Measurements from ENCODE around the gene CPEB2.

DNA sequence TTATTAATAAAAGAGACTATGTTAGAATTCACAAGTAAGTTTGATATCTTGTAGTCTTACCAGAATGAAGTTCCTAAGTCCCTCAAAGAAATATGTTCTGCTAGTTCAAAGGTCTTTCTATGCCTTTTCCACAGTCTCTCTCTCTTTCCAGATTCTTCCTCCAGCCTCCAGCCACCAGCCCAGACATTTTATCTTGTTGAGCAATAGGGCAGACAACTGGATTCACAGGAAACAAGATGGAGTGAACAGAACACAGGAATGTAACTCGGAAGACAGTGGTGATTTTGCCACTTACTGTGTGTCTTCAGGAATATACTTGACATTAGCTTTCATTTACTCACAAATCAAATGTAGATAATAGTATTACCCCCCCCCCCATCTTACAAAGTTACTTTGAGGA is 17.1 kb upstream of the CPEB2 start:
- TF ChIP-seq NFYB (CRISPR knock-in tag; conservative IDR thresholded peaks at IDR 0.05; ENCODE audit: low read depth) (no peak), CREM (CRISPR knock-in tag; IDR thresholded peaks at IDR 0.05) (no peak), NFE2L1 (CRISPR knock-in tag; IDR thresholded peaks at IDR 0.05) (no peak), ZNF423 (CRISPR knock-in tag; IDR thresholded peaks at IDR 0.05) (no peak), ATF1 (CRISPR knock-in tag; IDR thresholded peaks at IDR 0.05) (no peak), TEAD1 (CRISPR knock-in tag; IDR thresholded peaks at IDR 0.05) (no peak), ESRRA (CRISPR knock-in tag; IDR thresholded peaks at IDR 0.05; ENCODE audit: borderline replicate concordance) (no peak)
- TF ChIP-seq, protein P1, sequence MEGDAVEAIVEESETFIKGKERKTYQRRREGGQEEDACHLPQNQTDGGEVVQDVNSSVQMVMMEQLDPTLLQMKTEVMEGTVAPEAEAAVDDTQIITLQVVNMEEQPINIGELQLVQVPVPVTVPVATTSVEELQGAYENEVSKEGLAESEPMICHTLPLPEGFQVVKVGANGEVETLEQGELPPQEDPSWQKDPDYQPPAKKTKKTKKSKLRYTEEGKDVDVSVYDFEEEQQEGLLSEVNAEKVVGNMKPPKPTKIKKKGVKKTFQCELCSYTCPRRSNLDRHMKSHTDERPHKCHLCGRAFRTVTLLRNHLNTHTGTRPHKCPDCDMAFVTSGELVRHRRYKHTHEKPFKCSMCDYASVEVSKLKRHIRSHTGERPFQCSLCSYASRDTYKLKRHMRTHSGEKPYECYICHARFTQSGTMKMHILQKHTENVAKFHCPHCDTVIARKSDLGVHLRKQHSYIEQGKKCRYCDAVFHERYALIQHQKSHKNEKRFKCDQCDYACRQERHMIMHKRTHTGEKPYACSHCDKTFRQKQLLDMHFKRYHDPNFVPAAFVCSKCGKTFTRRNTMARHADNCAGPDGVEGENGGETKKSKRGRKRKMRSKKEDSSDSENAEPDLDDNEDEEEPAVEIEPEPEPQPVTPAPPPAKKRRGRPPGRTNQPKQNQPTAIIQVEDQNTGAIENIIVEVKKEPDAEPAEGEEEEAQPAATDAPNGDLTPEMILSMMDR (IDR thresholded peaks at IDR 0.05), result no peak
- TF ChIP-seq, protein P2, sequence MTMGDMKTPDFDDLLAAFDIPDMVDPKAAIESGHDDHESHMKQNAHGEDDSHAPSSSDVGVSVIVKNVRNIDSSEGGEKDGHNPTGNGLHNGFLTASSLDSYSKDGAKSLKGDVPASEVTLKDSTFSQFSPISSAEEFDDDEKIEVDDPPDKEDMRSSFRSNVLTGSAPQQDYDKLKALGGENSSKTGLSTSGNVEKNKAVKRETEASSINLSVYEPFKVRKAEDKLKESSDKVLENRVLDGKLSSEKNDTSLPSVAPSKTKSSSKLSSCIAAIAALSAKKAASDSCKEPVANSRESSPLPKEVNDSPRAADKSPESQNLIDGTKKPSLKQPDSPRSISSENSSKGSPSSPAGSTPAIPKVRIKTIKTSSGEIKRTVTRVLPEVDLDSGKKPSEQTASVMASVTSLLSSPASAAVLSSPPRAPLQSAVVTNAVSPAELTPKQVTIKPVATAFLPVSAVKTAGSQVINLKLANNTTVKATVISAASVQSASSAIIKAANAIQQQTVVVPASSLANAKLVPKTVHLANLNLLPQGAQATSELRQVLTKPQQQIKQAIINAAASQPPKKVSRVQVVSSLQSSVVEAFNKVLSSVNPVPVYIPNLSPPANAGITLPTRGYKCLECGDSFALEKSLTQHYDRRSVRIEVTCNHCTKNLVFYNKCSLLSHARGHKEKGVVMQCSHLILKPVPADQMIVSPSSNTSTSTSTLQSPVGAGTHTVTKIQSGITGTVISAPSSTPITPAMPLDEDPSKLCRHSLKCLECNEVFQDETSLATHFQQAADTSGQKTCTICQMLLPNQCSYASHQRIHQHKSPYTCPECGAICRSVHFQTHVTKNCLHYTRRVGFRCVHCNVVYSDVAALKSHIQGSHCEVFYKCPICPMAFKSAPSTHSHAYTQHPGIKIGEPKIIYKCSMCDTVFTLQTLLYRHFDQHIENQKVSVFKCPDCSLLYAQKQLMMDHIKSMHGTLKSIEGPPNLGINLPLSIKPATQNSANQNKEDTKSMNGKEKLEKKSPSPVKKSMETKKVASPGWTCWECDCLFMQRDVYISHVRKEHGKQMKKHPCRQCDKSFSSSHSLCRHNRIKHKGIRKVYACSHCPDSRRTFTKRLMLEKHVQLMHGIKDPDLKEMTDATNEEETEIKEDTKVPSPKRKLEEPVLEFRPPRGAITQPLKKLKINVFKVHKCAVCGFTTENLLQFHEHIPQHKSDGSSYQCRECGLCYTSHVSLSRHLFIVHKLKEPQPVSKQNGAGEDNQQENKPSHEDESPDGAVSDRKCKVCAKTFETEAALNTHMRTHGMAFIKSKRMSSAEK (CRISPR knock-in tag; IDR thresholded peaks at IDR 0.05; ENCODE audit: borderline replicate concordance), result no peak
- TF ChIP-seq, protein P3, sequence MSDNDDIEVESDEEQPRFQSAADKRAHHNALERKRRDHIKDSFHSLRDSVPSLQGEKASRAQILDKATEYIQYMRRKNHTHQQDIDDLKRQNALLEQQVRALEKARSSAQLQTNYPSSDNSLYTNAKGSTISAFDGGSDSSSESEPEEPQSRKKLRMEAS (CRISPR knock-in tag; IDR thresholded peaks at IDR 0.05), result no peak
- TF ChIP-seq, protein P4, sequence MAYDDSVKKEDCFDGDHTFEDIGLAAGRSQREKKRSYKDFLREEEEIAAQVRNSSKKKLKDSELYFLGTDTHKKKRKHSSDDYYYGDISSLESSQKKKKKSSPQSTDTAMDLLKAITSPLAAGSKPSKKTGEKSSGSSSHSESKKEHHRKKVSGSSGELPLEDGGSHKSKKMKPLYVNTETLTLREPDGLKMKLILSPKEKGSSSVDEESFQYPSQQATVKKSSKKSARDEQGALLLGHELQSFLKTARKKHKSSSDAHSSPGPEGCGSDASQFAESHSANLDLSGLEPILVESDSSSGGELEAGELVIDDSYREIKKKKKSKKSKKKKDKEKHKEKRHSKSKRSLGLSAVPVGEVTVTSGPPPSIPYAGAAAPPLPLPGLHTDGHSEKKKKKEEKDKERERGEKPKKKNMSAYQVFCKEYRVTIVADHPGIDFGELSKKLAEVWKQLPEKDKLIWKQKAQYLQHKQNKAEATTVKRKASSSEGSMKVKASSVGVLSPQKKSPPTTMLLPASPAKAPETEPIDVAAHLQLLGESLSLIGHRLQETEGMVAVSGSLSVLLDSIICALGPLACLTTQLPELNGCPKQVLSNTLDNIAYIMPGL (CRISPR knock-in tag; IDR thresholded peaks at IDR 0.05), result no peak
- TF ChIP-seq, protein P5, sequence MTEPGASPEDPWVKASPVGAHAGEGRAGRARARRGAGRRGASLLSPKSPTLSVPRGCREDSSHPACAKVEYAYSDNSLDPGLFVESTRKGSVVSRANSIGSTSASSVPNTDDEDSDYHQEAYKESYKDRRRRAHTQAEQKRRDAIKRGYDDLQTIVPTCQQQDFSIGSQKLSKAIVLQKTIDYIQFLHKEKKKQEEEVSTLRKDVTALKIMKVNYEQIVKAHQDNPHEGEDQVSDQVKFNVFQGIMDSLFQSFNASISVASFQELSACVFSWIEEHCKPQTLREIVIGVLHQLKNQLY (CRISPR knock-in tag; IDR thresholded peaks at IDR 0.05), result no peak
- TF ChIP-seq, protein P6, sequence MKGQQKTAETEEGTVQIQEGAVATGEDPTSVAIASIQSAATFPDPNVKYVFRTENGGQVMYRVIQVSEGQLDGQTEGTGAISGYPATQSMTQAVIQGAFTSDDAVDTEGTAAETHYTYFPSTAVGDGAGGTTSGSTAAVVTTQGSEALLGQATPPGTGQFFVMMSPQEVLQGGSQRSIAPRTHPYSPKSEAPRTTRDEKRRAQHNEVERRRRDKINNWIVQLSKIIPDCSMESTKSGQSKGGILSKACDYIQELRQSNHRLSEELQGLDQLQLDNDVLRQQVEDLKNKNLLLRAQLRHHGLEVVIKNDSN (CRISPR knock-in tag; IDR thresholded peaks at IDR 0.05), result no peak
